Stimulated activated CD8-positive, alpha-beta memory T cell treated with anti-CD3 and anti-CD28 coated beads, Interleukin-12 subunit alpha, Interleukin-12 subunit beta, amount 100 ng/mL, for 1 hour (primary cell): ENCODE data around the gene PIP4K2A.
"Not testable (repeated sequence)": the region's sequence is repeated elsewhere in the genome, so short reads cannot be mapped to it uniquely, and the experiment has no call there.

Source experiments
- DNase-seq: peaks from one replicate; pipeline ENCODE4 v3.0.0-alpha.2; 2020; ENCODE audit warnings: low read depth

The PIP4K2A gene

DNA sequence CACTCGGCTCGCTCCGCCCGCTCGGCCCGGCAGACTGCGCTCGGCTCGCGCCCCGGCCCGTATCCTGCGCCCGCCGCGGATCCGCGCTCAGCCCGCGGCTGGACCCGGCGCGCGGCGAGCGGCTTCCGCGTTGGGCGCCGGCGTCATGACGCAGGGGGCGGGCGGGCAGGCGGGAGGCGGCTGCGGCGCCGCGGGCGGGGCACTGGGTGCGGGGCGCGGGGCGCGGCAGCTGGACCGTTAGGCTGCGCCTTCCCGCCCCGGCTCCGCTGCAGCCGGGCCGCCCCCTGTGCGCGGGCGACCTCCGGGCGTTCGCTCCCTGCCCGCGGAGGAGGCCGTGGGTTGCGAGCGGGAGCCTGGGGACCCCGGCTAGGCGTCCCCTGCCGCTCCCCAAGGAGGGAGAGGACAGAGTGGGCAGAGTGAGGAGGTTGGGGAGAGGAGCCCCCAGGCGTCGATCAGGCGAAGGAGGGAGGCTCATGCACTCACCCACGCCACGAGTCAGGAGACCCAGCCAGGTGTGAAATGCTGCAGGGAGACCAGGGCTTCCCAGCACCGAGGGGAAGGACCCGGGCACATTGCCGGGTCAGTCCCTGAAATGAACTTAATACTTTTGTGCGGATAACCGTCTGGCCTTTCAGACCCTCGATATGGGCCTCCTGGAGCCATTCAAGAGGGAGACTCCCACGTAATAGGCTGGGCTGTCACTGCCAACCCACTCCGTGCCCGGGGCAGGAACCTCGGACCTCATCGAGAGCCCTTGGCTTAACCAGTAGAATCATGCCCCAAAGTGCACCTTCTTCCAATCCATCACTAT lies at the start of gene PIP4K2A:
Gene PIP4K2A, minus strand, starts transcription at position 100 of the 811 bp plus-strand sequence. CDS start 252 bp downstream, outside the sequence.
- peak; percentile 54 for DNase-seq

DNA sequence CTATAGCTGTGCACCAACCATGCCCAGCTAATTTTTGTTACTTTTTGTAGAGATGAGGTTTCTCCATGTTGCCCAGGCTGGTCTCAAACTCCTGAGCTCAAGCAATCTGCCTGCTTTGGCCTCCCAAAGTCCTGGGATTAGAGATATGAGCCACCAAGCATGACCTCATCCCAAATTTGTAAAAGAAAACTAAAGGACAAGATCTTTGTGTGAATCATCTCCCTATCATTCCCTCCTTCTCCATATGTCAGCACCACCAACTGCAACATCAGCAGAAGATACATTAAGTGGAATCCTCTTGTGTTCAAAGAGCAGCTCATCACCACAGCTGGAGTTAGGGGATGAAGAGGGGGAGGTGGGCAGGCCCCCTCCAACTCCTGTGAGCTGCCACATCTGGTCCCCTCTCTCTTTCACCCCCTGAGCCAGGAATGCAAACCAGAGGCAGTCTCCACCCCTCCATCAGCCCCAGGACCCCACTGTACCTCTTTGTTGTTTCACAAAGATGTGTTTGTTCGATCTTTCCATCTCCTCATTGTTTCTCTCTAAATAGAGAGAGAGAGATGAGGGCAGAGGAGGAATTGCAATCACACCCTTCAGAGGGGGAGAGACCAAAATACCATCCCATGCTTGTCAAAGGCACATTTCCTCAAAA lies 47.3 kb upstream of the PIP4K2A start:
- DNase-seq: no peak

DNA sequence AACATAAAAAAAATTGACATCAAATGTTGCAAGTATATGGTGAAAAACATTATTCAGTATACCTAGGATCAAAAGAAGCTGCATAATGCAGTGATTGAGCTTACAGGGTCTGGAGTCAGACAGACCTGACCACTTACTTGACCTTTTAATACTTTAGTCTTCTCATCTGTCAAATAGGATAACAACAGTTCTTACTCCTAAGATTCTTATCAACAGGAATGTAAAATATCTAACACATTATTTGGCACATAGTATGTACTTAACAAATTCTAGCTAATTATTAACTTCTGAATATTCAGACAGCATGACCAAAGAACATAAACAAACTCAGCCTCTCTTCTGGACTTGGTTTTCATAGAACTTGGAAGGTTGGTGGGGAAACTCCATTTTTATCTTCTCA lies 45.6 kb upstream of the PIP4K2A start:
- DNase-seq: no peak

DNA sequence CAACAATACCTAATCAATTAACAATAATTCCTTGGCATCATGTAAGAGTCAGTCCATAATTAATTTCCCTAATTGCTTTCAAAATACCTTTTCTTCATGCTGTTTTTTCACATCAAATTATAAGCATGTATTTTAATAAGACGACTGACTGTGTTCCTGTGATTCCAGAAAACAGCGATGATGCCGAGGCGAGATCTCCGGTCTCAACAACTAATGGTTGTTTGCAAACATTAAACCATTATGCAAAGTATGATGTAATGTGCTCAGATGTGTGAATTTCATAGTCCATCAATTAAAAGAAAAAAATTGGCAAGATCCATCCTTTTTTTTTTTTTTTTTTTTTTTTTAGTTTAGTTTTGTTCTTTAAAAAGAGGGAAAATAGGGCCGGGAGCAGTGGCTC lies 44.5 kb upstream of the PIP4K2A start:
- no peak for DNase-seq

DNA sequence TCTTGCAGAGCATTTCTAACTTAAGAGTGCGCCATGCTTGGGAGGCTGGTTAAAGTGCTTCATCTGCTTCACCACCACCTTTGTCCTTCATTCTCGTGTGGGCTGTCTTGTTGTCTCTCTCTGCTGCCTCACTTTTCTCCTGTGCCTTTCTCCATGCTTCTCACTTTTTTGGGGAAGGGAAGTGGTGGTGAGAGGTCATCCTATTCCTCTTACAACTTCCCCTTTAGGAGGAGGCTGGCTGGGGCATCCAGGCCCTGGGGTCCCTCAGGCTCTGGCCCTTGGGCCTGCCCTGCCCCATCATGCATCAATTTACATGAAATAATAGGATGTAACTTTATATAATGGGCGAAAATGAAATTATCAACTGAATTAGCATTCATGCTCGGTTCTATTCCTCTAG lies 39.9 kb upstream of the PIP4K2A start:
- DNase-seq: no peak

DNA sequence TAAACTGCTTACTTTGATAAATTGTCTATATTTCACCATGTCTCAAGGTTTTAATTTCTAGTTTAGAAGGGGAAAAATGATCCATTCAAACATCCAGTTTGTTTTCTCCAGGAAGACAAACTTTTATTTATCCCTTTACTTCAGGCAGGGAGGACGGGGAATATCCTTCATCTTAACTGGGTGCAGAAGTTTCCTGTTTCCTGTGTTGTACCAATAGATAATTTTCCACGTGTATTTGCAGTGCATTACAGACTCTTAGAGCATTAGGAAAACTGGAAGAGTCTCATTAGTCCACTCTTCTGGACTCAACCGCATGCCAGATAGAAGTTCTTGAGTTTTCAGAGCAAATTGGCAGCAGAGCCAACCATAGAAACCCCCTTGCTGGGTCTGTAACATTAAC lies 39.4 kb upstream of the PIP4K2A start:
- DNase-seq: no peak

DNA sequence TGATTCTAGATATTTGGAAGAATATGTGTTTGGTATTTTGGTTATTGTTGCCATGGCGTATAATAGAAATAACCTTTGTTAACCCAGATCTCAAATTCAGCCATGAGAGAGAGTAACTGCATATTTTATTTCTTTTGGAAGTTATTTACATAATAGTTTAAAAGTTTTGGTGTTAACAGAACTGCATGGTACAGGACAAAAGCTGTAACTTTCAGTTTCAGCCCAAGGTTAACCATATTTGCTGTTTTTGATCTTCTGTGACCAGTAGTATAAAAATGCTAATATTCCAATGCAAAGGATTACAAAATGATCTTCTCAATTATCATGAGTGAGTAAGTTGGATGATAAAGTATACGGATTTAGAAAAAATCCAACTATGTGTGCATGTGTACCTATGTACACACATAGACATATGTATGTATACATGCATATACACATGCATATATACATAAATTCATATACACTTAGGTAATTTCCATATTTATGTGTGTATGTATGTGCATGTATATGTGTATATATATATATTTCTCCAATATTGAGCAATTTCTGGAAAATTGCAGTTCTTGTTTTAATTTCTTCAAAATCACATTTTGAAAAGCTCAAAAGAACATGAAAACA lies 38.0 kb upstream of the PIP4K2A start:
- no peak for DNase-seq

DNA sequence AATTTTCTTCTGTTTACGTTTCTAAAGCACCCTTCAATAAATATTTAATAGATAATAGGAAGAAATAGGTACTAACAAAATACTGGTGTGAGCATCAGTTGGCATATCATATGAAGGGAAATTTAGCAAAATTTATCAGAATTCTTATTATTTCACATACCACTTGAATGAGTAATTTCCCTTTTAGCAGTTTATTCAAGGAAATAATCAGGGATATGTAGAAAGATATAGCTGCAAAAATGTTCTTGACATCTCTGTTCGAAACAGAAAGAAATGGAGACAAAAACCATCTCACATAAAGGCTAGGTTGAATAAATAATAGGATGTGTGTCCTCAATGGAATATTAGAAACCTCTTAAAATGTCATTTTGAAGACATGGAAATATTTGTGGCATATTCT lies 35.8 kb upstream of the PIP4K2A start:
- DNase-seq: no peak

DNA sequence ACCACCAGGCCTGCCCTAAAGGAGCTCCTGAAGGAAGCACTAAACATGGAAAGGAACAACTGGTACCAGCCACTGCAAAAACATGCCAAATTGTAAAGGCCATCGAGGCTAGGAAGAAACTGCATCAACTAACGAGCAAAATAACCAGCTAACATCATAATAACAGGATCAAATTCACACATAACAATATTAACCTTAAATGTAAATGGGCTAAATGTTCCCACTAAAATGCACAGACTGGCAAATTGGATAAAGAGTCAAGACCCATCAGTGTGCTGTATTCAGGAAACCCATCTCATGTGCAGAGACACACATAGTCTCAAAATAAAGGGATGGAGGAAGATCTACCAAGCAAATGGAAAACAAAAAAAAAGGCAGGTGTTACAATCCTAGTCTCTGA lies 30.5 kb upstream of the PIP4K2A start:
- not testable (repeated sequence) for DNase-seq

DNA sequence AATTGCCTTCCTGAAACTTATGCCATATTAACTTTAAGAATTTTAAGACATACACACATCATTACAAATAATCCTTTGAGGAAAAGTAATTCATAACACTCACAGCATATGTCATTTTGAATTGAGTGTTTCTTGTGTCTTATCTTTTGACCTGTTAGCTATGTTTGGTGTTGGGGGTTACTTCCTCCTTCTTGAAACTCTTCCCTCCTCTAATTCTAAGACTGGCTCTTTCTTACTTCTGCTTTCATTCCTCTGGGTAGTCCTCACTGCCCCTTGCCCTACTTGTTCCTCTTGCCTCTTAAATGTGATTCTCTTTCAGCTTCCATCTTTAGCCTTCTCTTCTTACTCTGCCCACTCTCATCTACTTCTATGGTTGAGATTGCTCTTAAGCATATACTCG lies 28.3 kb upstream of the PIP4K2A start:
- DNase-seq: no peak

DNA sequence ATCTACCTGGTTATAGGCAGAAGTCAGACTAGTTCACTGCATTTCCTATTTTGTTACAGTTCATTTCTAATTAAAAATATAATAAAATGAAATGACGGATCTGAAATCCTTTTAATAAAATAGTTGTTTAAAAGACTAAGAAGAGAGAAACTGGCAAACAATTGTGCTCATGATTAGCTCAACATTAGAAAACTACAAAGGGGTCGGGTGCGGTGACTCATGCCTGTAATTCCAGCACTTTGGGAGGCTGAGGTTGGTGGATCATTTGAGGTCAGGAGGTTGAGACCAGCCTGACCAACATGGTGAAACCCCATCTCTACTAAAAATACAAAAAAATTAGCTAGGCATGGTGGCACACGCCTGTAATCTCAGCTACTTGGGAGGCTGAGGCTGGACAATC lies 27.3 kb upstream of the PIP4K2A start:
- not testable (repeated sequence) for DNase-seq

DNA sequence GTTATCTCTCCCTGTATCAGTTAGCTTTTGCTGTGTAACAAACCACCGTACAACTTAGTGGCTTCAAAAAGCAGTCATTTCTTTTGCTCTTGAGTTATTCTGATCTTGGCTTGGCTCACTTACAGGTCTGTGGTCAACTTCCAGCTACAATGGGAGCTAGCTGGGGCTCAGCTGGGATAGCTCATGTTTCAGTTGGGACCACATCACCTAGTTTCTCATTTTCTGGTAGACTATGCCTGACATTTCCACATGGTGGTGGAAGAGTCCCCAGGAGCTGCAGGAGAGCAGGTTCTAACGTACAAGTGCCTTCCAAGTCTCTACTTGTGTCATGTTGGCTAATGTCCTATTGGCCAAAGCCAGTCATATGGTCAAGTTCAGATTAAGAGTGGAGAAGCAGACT lies 25.8 kb upstream of the PIP4K2A start:
- no peak for DNase-seq

DNA sequence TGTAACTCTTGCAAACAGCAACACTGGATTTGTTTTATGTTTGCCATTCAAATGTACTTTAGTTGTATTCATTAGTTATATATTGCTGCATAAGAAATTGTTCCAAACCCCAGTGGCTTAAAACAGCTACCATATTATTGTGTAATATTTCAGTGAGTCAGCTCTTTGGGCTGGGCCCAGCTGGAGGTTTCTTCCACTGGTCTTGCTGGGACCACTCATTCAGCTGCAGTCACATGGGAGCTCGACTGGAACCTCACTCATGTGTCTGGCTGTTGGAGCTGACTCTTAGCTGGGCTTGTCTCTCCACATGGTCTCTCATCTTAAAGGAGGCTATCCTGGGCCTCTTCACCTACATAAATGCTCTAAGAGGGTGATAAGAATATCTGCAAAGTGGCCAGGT lies 23.2 kb upstream of the PIP4K2A start:
- DNase-seq: no peak

DNA sequence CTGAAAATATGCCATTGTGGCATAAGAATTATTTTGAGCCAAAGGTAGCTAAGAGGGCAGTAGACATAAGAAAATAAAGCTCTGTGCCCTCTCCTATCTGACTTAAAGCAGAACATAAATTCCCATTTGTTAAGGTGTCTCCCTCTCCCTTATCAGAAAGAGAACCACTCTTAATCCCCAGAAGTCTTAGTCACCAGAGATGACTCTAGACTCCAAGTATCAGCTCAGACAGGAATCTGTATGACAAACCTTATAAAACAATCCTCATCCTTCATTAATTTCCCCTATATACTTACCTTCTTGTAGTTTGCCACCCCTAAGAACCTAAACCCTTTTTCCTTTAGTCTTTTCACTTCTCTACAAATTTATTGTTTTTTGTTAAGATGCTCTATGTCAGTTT lies 21.8 kb upstream of the PIP4K2A start:
- DNase-seq: no peak

DNA sequence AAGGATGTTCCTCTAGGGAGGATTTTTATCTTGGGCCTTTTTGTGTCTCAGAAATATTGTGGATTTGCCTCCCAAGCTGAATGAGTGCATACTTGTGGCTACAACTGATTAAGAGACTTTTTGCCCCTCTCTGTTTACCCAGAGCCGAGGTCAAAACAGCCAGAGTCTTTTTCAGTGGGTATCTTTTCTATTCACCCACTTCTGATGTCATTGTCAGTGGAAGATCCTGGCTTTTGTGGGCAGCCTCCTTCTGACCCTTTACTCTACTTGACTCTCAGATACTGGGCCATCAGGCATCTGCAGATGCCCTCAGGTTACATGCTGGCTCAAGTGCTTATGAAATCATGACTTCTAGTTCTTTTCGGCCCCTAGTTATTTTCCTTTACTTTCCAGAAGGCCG lies 19.6 kb upstream of the PIP4K2A start:
- no peak for DNase-seq

DNA sequence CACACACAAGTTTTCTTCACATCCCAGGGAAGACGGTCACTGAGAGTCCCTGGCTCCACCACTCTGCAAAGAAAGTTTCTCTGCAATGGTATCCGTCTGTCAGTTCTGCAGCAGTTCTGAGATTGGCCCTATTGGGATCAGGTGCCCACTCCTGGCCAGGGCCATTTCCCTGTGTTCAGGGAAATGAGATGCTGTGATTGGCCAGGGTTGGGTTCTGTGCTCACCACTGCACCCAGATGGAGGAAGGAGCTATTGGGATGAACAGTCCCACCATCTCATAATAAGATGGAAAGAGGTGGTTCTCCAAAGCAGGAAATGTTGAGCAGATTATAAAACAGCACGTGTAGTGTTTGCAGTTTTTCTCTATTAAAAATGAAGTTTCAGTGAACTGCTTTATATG lies 13.3 kb upstream of the PIP4K2A start:
- no peak for DNase-seq

DNA sequence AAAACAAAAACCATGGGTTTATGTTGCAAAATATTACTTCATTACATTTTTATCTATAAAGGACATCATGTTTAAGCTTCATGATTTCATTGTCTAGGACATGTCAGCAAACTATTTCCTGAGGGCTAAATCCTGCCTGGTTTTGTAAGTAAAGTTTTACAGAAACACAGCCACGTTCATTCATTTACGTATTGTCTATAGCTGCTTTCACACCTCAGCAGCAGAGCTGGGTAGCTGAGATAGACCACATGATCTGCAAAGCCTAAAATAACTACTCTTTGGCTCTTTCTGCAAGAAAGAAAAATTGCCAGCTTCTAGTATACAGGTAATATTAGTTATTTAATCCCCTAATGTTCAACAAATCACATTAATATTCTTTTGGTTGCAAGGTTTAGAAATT lies 12.7 kb upstream of the PIP4K2A start:
- no peak for DNase-seq

DNA sequence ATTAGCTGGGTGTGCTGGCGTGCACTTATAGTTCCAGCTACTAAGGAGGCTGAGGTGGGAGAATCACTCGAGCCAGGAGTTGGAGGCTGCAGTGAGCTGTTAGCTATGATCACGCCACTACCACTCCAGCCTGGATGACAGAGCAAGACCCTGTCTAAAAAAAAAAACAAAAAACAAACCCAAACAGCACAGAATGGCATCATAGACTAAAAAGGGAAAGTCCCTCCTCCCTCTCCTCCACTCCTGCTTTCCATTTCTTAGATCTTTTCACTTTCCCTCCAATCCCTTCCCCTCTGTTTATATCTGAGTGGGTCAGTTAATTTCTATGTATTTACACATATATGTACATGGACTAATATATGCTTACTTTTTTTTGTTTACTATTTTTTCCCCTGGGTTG lies 10.4 kb upstream of the PIP4K2A start:
- no peak for DNase-seq

DNA sequence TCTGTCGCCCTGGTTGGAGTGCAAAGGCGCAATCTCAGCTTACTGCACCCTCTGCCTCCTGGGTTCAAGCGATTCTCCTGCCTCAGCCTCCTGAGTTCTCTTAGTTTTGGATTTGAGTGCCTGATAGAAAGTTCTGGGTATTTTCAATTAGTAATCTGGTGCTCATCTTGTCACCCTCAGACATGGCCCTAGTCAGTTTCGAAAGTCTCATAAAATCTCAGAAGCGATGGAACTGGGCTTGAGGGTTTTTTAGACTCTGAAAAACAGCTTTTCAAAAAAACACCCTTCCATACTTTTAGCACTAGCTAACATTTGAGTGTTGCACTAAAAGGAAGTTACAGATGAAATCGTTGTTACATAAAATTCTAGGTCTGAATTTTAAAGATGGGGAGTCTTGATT lies 9.4 kb upstream of the PIP4K2A start:
- DNase-seq: no peak

DNA sequence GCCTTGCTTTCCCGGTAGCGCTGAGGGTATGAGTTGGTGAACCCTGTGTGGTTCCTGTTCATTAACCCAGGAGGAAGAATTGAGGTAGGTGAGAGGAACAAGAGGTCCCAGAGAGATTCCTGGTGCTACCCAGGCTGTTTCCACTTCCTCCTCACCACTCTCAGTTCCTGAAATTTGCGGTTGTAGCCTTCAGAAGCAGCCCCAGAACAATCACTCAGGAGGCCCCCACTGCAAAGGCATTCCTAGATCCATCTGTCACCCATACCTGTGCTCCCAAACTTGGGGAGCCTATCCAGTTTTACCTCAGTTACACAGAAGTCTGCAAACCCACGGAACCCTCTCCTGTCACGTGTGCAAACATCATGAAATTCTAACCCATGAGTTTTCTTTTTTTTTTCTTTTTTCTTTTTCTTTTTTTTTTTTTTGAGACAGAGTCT lies 9.0 kb upstream of the PIP4K2A start:
- no peak for DNase-seq

DNA sequence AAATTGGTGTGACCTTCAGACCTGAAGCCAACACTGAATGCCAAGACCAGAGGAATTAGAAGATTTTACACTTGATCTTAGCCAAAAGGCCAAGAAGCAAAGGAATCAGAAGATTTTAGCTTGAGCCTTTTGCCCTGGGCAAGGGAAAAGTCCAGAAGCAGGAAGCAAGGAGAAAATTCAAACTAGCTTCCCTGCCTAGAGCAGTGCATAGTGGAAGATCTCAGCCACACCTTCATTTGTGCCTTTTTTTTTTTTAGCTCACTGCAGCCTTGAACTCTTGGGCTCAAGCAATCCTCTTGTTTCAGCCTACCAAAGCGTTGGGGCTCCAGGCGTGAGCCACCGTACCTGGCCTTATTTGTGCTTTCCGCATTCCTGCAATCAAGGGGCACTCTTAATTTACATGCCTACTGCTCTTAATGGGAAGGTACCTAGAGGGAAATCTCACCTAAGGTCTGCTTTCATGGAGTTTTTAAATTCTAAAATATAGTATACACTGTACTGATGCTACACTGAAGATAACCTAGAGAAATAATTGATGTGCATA lies 8.3 kb upstream of the PIP4K2A start:
- no peak for DNase-seq

DNA sequence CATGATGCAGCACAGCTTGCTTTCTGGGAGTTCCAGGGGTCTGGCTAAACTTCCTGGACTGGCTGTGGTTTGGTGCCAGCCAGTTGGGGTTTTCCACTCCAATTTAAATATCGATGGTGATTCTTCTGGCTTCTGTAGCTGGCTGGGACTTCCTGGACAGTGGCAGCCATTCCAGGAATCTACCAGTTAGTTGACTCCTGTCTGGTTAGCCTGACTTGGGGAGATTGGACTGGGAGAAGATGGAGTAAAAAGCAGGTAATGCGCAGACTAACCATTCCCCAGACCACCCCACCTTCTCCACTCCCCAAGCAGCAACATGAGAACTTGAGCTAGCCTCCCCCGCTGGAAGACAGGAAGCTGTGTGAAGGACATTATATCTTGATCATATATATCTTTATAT lies 6.3 kb upstream of the PIP4K2A start:
- no peak for DNase-seq

DNA sequence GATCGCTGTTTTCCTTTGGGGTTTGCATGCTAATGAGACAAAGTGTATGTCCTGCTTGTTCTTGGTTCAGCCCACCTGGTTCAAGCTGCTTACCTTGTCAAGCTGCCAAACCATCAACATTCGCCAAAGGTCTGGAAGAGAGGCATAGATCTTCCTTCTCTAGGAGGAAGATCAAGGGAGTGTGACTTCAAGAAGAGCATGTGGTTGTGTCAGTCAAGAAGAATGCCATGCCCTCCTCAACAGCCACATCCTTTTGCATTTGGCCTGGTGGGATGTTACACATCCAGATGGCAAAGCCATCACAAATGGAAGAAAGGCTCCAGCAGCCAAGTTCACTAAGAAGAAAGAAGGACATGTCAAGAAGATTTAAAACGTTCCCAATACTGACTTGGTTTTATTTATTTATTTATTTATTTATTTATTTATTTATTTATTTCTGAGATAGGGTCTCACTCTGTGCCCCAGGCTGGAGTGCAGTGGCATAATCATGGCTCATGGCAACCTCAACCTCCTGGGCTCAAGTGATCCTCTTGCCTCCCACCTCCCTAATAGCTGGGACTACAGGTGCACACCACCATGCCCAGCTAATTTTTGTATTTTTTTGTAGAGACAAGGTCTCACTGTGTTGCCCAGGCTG lies 5.1 kb upstream of the PIP4K2A start:
- DNase-seq: no peak
